Skeletal muscle tissue (tissue), 4 donors: Measurements from ENCODE around the gene IST1. TPM values are rescaled to one million over a fixed set of nuclear protein-coding genes. Genes with fewer than 3 reads are reported as not detected.

Experiments used
- H3K27ac ChIP-seq: one replicate; pipeline ENCODE4 v1.7.0; 2013; ENCODE audit warnings: mild to moderate bottlenecking, low read depth, low read length, inconsistent platforms
- H3K27me3 ChIP-seq, 3 donors: one replicate each; pipeline ENCODE4 v1.7.0; 2013; ENCODE audit warnings: low read length in 3 of 3; ENCODE audit not compliant: control insufficient read depth in 3 of 3, insufficient read depth in 3 of 3
- H3K36me3 ChIP-seq, 3 donors: one replicate each; pipeline ENCODE4 v1.7.0; 2013; ENCODE audit warnings: low read length in 3 of 3; ENCODE audit not compliant: control insufficient read depth in 3 of 3, insufficient read depth in 3 of 3
- H3K4me1 ChIP-seq, 3 donors: one replicate each; pipeline ENCODE4 v1.7.0; 2013; ENCODE audit warnings: low read length in 3 of 3, mild to moderate bottlenecking in 3 of 3; ENCODE audit not compliant: control insufficient read depth in 3 of 3, insufficient read depth in 3 of 3
- H3K4me3 ChIP-seq, 3 donors: one replicate each; pipeline ENCODE4 v1.7.0; 2013; ENCODE audit warnings: low read length in 3 of 3
- H3K9ac ChIP-seq, 3 donors: one replicate each; pipeline ENCODE4 v1.7.0; 2013; ENCODE audit warnings: low read length in 3 of 3, mild to moderate bottlenecking in 3 of 3, moderate library complexity in 2 of 3, low read depth in 1 of 3
- H3K9me3 ChIP-seq, 3 donors: one replicate each; pipeline ENCODE4 v1.7.0; 2013; ENCODE audit warnings: low read length in 3 of 3; ENCODE audit not compliant: control insufficient read depth in 3 of 3
- total RNA-seq: library from RNA; depleted of rRNA; stranded (reverse); fragments of >200 nt; gene quantifications from one replicate; pipeline ENCODE4 v1.2.3, GENCODE V29; 2014
- donor health status: Osteomylitis.

The IST1 gene
- total RNA-seq, 1 donor from 2014 or later = 114 TPM

- Histone ChIP-seq H3K4me3 (no peak overlapping the region), H3K36me3 (peaks cover 7 to 9% (median 8%) of the 10 kb centered on the region in 3 donors), H3K27me3 (no peaks in the 10 kb centered on the region), H3K27ac (no peak overlapping the region), H3K9ac (no peak overlapping the region), H3K4me1 (no peaks in the 10 kb centered on the region), H3K9me3 (no peaks in the 10 kb centered on the region)
These were observed 22.1 kb upstream of the IST1 start for GRCh38 chr16:71873199-71873598.

GRCh38 chr16:71878911-71879310 lies 16.4 kb upstream of the IST1 start:
- no peak overlapping the region for H3K9ac ChIP-seq
- H3K36me3 ChIP-seq = peaks cover 8 to 25% (median 22%) of the 10 kb centered on the region in 3 donors
- no peak overlapping the region for H3K27ac ChIP-seq
- no peaks in the 10 kb centered on the region for H3K27me3 ChIP-seq
- no peak overlapping the region for H3K4me3 ChIP-seq
- H3K9me3 ChIP-seq = no peaks in the 10 kb centered on the region
- peaks cover 9 to 11% (median 10%) of the 10 kb centered on the region in 3 donors for H3K4me1 ChIP-seq

- no peak overlapping the region for H3K27ac ChIP-seq
- H3K36me3 ChIP-seq = peaks cover 6 to 22% (median 20%) of the 10 kb centered on the region in 3 donors
- no peaks in the 10 kb centered on the region for H3K27me3 ChIP-seq
- peaks cover 10 to 14% (median 13%) of the 10 kb centered on the region in 3 donors for H3K4me1 ChIP-seq
- H3K4me3 ChIP-seq = no peak overlapping the region
- H3K9me3 ChIP-seq = no peaks in the 10 kb centered on the region
- H3K9ac ChIP-seq = no peak overlapping the region
These were observed 15.2 kb upstream of the IST1 start for GRCh38 chr16:71880176-71880575.

- H3K4me3 ChIP-seq = peak overlapping the region; percentile 69 to 88 (median 71)
- no peaks in the 10 kb centered on the region for H3K27me3 ChIP-seq
- peak overlapping the region; percentile 89 for H3K27ac ChIP-seq
- H3K9ac ChIP-seq = peak overlapping the region; percentile 46 to 93 (median 72)
- peaks cover 0 to 17% (median 15%) of the 10 kb centered on the region in 3 donors for H3K36me3 ChIP-seq
- peaks cover 10 to 15% (median 14%) of the 10 kb centered on the region in 3 donors for H3K4me1 ChIP-seq
- H3K9me3 ChIP-seq = no peaks in the 10 kb centered on the region
These were observed 12.7 kb upstream of the IST1 start for GRCh38 chr16:71882505-71883167.

GRCh38 chr16:71883168-71883848 lies 12.0 kb upstream of the IST1 start:
- Histone ChIP-seq H3K27ac (peak overlapping the region; percentile 89), H3K9me3 (no peaks in the 10 kb centered on the region)

GRCh38 chr16:71883849-71884638 lies 11.3 kb upstream of the IST1 start, which contains the start of gene ZNF821:
Gene ZNF821, minus strand, starts transcription at chr16:71884182. Its CDS starts 4,236 bp downstream, at chr16:71879946.
- Histone ChIP-seq H3K27me3 (no peaks in the 10 kb centered on the region), H3K9me3 (no peaks in the 10 kb centered on the region), H3K36me3 (peaks cover 0 to 12% (median 10%) of the 10 kb centered on the region in 3 donors), H3K4me3 (peak within 1 kb of the TSS; percentile 88 to 92 (median 88)), H3K4me1 (peaks cover 10 to 15% (median 14%) of the 10 kb centered on the region in 3 donors), H3K27ac (peak within 1 kb of the TSS; percentile 89), H3K9ac (peak within 1 kb of the TSS; percentile 92 to 93 (median 92))

More at GRCh38 chr16:71883168-71883848, 12.0 kb upstream of the IST1 start:
- Histone ChIP-seq H3K36me3 (peaks cover 0 to 17% (median 15%) of the 10 kb centered on the region in 3 donors), H3K4me3 (peak overlapping the region; percentile 88 to 92 (median 88)), H3K27me3 (no peaks in the 10 kb centered on the region), H3K9ac (peak overlapping the region; percentile 92 to 93 (median 92)), H3K4me1 (peaks cover 10 to 15% (median 14%) of the 10 kb centered on the region in 3 donors)

GRCh38 chr16:71885261-71885650 lies 10.1 kb upstream of the IST1 start:
- Histone ChIP-seq H3K27ac (no peak overlapping the region), H3K4me1 (peaks cover 10 to 15% (median 14%) of the 10 kb centered on the region in 3 donors), H3K9ac (no peak overlapping the region), H3K9me3 (no peaks in the 10 kb centered on the region), H3K27me3 (no peaks in the 10 kb centered on the region), H3K36me3 (peaks cover 0 to 6% (median 6%) of the 10 kb centered on the region in 3 donors), H3K4me3 (no peak overlapping the region)

- H3K9me3 ChIP-seq = no peaks in the 10 kb centered on the region
- no peaks in the 10 kb centered on the region for H3K36me3 ChIP-seq
- no peak overlapping the region for H3K4me3 ChIP-seq
- H3K27me3 ChIP-seq = no peaks in the 10 kb centered on the region
- H3K4me1 ChIP-seq = peaks cover 3 to 8% (median 6%) of the 10 kb centered on the region in 3 donors
- no peak overlapping the region for H3K9ac ChIP-seq
- no peak overlapping the region for H3K27ac ChIP-seq
These were observed 6.2 kb upstream of the IST1 start for GRCh38 chr16:71889147-71889546.

- H3K27me3 ChIP-seq = no peaks in the 10 kb centered on the region
- peak overlapping the region; percentile 90 to 95 (median 94) for H3K4me3 ChIP-seq
- peak overlapping the region; percentile 98 to 99 (median 99) for H3K9ac ChIP-seq
These were observed 1.5 kb upstream of the IST1 start for GRCh38 chr16:71893888-71894228.

More at GRCh38 chr16:71893888-71894228, 1.5 kb upstream of the IST1 start:
- H3K9me3 ChIP-seq = no peaks in the 10 kb centered on the region
- H3K27ac ChIP-seq = peak overlapping the region; percentile 100
- H3K4me1 ChIP-seq = peaks cover 8 to 22% (median 10%) of the 10 kb centered on the region in 3 donors
- H3K36me3 ChIP-seq = no peaks in the 10 kb centered on the region
